NCI-H128 (cell line): ENCODE results near the gene ZRANB1.

ENCODE experiments used
- DNase-seq: peaks from one replicate; lab custom pipeline; 2025; ENCODE audit not compliant: unreplicated experiment; lab: John Stamatoyannopoulos, UW

Gene ZRANB1

GRCh38 chr10:125004571-125005311 is 62.8 kb downstream of the ZRANB1 start:
- DNase-seq: no peak

DNA sequence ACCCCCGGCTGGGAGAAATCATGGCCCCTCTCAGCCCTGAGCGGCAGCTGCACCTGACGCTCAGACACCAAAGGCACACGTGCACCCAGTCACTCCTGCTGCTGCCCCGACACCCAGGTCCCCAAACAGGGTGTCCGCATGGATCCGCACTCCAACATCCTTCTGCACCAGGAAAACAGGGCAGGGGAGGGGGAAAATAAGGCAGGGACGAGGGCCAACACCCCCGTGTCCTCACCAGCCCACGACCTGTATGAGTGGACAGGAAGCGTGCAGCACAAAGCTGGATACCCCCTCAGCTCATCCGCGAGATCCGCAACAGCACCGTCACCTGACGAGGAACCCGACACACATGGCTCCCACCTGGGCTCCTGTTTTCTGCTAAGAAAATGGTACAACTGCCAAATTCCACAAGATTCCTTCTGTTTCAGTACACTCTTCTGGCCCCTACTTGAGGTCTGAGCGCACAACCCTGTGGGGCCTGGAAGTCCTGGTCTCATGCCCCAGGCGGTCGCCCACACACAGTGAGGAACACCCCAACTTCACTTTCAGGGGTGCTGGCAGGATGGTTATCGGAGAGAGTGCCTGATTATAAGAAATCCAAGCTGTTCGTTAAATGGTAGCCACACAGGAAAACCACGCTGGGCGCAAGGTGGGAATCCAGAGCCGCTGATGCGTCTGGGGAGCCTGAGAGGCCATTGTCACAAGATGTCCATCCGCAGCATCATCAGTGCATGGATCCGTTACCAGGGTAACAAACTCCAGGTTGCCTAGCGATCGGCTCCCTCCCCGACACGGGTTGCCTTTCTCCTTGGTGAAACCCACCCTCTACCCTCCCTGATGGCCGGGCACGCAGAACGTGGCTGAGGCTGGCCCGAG is 63.6 kb downstream of the ZRANB1 start:
- no peak for DNase-seq

- no peak for DNase-seq
Observed at GRCh38 chr10:125006188-125006680, 64.3 kb downstream of the ZRANB1 start.

DNA sequence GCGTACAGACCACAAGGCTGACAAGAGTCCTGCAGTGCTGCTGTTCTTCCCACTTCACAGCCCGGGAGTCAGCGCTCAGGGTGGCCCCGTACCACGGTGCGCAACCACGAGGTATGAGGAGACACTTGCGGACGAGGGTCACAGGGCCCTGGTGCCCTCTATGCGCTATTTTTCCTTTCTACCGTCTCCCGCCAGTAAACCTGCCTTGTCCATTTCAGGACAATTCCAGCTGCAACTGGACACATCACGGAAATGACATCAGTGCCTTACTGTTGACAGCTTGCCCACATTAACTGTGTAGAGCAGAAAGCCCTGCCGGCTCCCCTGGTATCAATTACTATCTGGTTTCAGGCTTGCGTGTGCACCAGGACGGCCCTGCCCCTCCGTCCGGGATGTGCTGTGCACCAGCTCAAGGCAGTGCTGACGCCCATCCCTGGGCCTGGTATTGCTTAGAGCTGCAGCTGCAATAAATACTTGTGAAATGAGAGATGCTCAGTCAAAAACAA is 65.1 kb downstream of the ZRANB1 start:
- no peak for DNase-seq

- no peak for DNase-seq
Observed at GRCh38 chr10:125007436-125007835, 65.5 kb downstream of the ZRANB1 start.

DNA sequence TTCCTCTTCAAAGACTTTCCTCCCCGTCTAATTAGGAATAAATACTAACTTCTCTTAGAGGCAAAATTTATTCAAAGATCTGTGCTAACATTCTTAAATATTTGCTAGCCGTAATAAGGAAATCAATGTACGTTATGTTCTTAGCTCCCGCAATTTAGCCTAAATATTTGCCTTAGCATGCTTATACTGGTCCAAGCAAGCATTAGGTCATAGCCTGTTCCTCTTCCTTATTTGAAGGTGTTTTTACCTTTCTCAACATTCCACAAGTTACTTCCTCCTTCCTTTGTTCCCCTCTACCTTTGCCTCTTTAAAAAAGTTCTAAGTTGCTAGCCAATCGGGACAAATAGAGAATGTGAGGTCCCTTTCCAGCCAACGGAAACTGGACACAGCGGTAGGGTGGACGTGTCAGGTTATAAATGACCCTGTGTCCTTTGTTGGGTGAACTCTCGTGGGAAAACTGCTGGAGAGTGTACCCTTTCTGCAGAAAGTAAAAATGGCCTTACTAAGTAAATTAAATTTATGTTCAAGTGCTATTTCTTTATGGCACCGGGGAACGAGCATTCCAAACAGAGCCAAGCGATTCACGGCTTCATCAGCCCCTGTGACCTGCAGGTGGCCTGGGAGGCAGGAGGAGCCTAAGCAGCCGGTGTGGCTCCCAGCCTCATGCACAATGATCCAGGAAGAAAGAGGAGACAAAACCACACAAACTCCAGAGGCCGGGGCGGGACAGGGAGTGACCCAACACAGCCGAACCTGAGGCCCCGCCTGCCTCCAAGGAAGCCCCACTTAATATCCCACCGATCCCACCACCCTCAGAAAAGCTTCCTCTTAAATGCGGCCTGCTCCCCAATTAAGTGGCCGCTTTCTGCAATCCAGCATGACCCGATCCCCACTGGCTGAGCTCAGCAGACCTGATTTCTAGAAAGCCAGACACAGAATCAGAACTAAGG is 67.0 kb downstream of the ZRANB1 start:
- no peak for DNase-seq

- no peak for DNase-seq
Observed at GRCh38 chr10:125009661-125010161, 67.8 kb downstream of the ZRANB1 start.

DNA sequence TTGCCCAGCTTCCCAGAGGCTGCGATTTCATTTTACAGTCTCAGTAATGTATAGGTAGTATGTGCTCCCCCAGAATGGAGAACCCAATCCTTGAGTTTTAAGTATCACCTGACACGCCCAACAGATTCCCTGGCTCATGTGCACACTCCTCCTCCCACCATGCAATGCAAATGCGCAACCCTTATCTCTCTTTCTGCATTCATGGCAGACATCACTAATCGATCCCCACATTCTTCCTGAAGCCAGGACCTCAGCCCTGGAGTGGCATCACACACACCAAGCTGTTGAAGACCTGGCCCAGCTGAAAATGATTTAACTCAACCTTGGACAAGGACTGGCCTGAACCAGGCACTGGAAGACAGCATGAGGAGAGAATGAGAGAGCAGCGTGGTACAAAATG is 68.4 kb downstream of the ZRANB1 start:
- DNase-seq: no peak

- no peak for DNase-seq
Observed at GRCh38 chr10:125011171-125011925, 69.4 kb downstream of the ZRANB1 start.

GRCh38 chr10:125011926-125012705 is 70.2 kb downstream of the ZRANB1 start:
- no peak for DNase-seq

GRCh38 chr10:125012851-125013528 is 71.1 kb downstream of the ZRANB1 start:
- no peak for DNase-seq

DNA sequence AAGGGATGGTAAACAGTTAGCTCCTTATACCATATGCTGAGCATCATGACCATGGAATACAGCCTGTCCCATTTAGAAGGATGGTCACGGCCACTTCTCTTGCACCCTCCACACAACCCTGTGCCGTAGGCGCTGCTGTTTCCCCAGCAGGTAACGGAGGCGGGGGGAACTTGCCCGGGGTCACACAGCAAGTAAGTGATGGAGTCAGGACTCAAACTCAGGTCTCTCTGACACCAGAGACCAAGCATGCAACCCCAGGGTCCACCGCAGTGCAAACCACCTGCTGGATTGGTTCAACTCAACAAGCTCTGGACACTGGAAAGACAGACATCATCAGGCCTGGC is 71.6 kb downstream of the ZRANB1 start:
- DNase-seq: no peak

GRCh38 chr10:125014086-125014830 is 72.3 kb downstream of the ZRANB1 start:
- DNase-seq: no peak

DNA sequence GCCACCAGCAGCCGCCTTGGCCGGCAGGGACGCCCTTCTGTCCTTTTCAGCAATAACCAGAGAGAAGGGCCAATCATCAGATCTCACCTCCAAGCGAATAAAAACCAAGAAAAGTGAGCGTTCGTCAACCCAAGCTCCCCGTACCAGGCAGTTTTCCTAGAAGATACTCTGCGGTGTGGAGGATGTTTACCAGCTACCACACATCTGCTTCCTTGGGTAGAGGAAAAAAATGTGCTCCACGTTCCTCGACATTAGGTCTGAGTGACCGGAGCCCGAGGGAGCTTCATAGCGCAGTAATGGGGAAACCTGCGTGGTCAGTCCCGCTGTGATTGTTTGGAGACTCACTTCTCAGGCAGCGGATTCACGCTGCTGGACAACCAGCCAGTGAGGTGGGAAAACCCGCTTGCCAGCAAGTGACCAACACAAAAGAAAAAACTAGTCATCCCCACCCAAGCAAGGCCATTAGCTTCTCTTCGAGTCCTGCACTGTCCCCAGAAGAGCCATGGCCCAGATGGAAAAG is 73.0 kb downstream of the ZRANB1 start:
- DNase-seq: no peak

- no peak for DNase-seq
Observed at GRCh38 chr10:125015356-125015944, 73.5 kb downstream of the ZRANB1 start.

DNA sequence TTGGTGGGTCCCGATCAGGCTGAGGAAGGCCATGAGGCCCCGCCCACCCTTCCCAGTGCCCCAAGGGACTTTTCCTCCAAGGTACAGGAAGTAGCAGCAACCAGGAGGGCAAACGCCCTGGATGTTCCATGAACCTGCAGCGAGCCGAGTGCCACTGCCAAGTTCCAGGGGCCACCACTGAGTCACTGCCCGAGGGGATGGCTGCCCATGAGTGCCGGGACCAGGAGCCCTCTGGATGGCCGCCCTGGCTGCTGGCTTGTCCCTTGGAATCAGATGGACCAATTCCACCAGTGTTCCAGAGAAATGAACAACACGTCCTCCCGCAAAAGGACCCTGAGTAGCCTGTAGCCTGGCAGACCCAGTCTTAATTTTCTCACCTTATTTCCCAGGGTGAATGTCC is 74.2 kb downstream of the ZRANB1 start:
- DNase-seq: no peak

- DNase-seq: no peak
Observed at GRCh38 chr10:125016611-125017202, 74.8 kb downstream of the ZRANB1 start.
